Lower lobe of right lung (tissue), 2 donors: Measurements from ENCODE around the gene CRYBA1. TPM values are rescaled to one million over a fixed set of nuclear protein-coding genes. Genes with fewer than 3 reads are reported as not detected.

Experiments used
- ATAC-seq, 2 donors: fragments of 200-7000 bp; cut with Tn5 transposase; one replicate each; pipeline ENCODE4 v1.9.1; 2020 to 2022; ENCODE audit warnings: mild to moderate bottlenecking in 2 of 2, moderate library complexity in 2 of 2
- DNase-seq: peaks from one replicate; pipeline ENCODE4 v3.0.0-alpha.2; 2020
- H3K27ac ChIP-seq: fragments of 200-600 bp; one replicate; pipeline ENCODE4 v1.8.0; 2022
- H3K27me3 ChIP-seq: fragments of 200-600 bp; one replicate; pipeline ENCODE4 v1.8.0; 2022; ENCODE audit warnings: low read depth
- H3K36me3 ChIP-seq: fragments of 200-600 bp; one replicate; pipeline ENCODE4 v1.8.0; 2022; ENCODE audit warnings: mild to moderate bottlenecking
- H3K4me1 ChIP-seq: fragments of 200-600 bp; one replicate; pipeline ENCODE4 v1.8.0; 2022
- H3K4me3 ChIP-seq: fragments of 200-600 bp; one replicate; pipeline ENCODE4 v1.8.0; 2022; ENCODE audit warnings: mild to moderate bottlenecking
- H3K9me3 ChIP-seq: fragments of 200-600 bp; one replicate; pipeline ENCODE4 v1.8.0; 2022
- CTCF ChIP-seq: fragments of 200-600 bp; IDR thresholded peaks from one replicate; pipeline ENCODE4 v1.8.0; 2022; ENCODE audit warnings: antibody characterized with exemption, mild to moderate bottlenecking
- intact Hi-C: fragments of 100-400 bp; cut with DNase I; formaldehyde crosslinking; loops from one replicate; pipeline ENCODE4 v1.11.0; 2022
- total RNA-seq: library from RNA; stranded (reverse); fragmentation: NEBNext Ultra II Directional; extraction: Animal tissue kit (Norgen Biotek cat#: 25700); gene quantifications from one replicate; pipeline ENCODE4 v1.2.1, GENCODE V29; 2021
- donor health status: DM: no; HTN: yes; CAD: no; lungs with severe emphysema.

Gene CRYBA1
- total RNA-seq, 1 donor from 2014 or later: not detected

- intact Hi-C loops: no loop called here
- Histone ChIP-seq H3K9me3 (no peaks in the 10 kb centered on the region), H3K27ac (no peak overlapping the region), H3K4me3 (no peak overlapping the region), H3K4me1 (no peaks in the 10 kb centered on the region), H3K36me3 (no peaks in the 10 kb centered on the region), H3K27me3 (no peaks in the 10 kb centered on the region)
- TF ChIP-seq CTCF: no peak
- ATAC-seq (no peak), DNase-seq (no peak)
Observed at GRCh38 chr17:29209073-29209472, 37.6 kb upstream of the CRYBA1 start.

DNA sequence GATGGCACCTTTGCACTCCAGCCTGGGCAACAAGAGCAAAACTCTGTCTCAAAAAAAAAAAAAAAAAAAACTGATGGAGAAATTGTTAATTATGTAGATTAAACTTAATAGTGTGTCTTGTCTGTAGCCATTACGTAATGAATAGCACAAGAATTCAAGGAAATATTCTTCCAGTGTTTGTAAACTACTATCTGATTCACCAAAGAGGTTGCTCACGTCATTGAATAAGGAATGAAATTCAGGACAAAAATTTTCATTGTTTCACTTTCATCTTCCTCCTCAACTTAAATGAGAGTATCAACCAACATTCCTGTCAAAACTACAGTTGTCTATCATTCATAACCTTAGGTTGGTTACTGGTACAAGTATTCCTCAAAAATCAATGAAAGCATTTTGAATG is 35.8 kb upstream of the CRYBA1 start:
- no peak for TF ChIP-seq CTCF
- H3K4me1 ChIP-seq: no peaks in the 10 kb centered on the region
- ATAC-seq (no peak), DNase-seq (no peak)
- H3K9me3 ChIP-seq: no peaks in the 10 kb centered on the region
- H3K36me3 ChIP-seq: no peaks in the 10 kb centered on the region
- no peak overlapping the region for H3K4me3 ChIP-seq
- no peaks in the 10 kb centered on the region for H3K27me3 ChIP-seq
- intact Hi-C loops: no loop called here
- H3K27ac ChIP-seq: no peak overlapping the region

GRCh38 chr17:29212094-29212631 is 34.5 kb upstream of the CRYBA1 start:
- no peak for TF ChIP-seq CTCF
- ATAC-seq (no peak), DNase-seq (no peak)
- Histone ChIP-seq H3K4me1 (no peaks in the 10 kb centered on the region), H3K9me3 (no peaks in the 10 kb centered on the region), H3K36me3 (no peaks in the 10 kb centered on the region), H3K27me3 (no peaks in the 10 kb centered on the region), H3K27ac (no peak overlapping the region), H3K4me3 (no peak overlapping the region)
- intact Hi-C loops: no loop called here

- no peak for ATAC-seq
- Histone ChIP-seq H3K4me3 (no peak overlapping the region), H3K27ac (no peak overlapping the region), H3K36me3 (no peaks in the 10 kb centered on the region), H3K27me3 (no peaks in the 10 kb centered on the region), H3K4me1 (no peaks in the 10 kb centered on the region), H3K9me3 (no peaks in the 10 kb centered on the region)
- TF ChIP-seq CTCF: no peak
- no peak for DNase-seq
- intact Hi-C loops: no loop called here
Observed at GRCh38 chr17:29212681-29213121, 34.0 kb upstream of the CRYBA1 start.

GRCh38 chr17:29214215-29215146 is 32.2 kb upstream of the CRYBA1 start:
- TF ChIP-seq CTCF: no peak
- no peaks in the 10 kb centered on the region for H3K27me3 ChIP-seq
- no peaks in the 10 kb centered on the region for H3K36me3 ChIP-seq
- no peak overlapping the region for H3K4me3 ChIP-seq
- peak in 1 of 2 donors; percentile 72 for ATAC-seq
- peaks cover 5% of the 10 kb centered on the region for H3K4me1 ChIP-seq
- no peak overlapping the region for H3K27ac ChIP-seq
- no peaks in the 10 kb centered on the region for H3K9me3 ChIP-seq
- intact Hi-C loops: loop anchor here (5.0 kb wide), 1 partner anchor 67 kb away; no protein-coding TSS in a partner anchor
- DNase-seq: peak; percentile 59
